ENCODE results near the gene KRT5.

The KRT5 gene

DNA sequence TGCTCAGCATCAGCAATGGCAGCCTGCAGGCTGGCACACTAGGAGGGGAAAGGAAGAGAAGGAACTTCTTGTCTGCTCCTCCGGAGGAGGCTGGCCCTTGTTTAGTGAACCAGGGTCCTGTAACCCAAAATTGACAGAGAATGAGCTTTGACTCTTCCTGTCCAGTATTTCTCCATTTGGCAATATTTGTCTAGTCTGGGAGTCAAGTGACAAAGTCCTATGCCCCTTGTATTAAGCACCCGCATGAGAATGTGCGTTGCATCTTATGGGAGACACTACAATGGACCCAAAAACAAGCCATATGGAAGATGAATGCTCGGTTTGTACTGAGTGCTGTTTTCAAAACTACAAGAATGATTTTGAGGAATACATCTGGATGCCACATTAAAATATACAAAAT is 50.3 kb downstream of the KRT5 start:
- Histone ChIP-seq H3K4me3 (ENCODE audit: low read depth, low read length) (no peak overlapping the region), H3K27ac (ENCODE audit: low read depth, low read length) (no peak overlapping the region), H3K36me3 (ENCODE audit: control insufficient read depth, insufficient read depth, low read length) (no peaks in the 10 kb centered on the region), H3K9me3 (ENCODE audit: control insufficient read depth, insufficient read depth, low read depth, low read length) (peaks cover 13% of the 10 kb centered on the region), H3K4me1 (ENCODE audit: control insufficient read depth, insufficient read depth, low read length) (no peaks in the 10 kb centered on the region), H3K27me3 (ENCODE audit: control insufficient read depth, insufficient read depth, low read length) (no peaks in the 10 kb centered on the region), H3K9ac (ENCODE audit: low read length) (no peak overlapping the region)

DNA sequence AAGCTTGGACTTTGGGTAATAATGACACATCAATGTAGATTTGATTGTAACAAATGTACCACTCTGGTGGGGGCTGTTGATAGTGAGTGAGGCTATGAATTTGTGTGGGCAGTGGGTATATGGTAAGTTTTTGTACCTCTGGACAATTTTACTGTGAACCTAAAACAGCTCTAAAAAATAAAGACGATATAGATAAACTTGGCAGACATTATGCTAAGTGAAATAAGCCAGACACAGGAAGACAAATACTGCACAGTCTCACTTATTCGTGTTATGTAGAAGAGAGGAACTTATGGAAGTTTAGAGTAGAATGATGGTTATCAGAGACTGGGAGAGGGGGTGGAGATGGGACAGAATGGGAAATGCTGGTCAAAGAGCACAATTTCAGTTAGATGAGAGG is 55.3 kb downstream of the KRT5 start:
- Histone ChIP-seq H3K27ac (ENCODE audit: low read depth, low read length) (no peak overlapping the region), H3K9me3 (ENCODE audit: control insufficient read depth, insufficient read depth, low read depth, low read length) (peaks cover 4% of the 10 kb centered on the region; the same call in 1 of the 2 replicates), H3K27me3 (ENCODE audit: control insufficient read depth, insufficient read depth, low read length) (no peaks in the 10 kb centered on the region), H3K9ac (ENCODE audit: low read length) (no peak overlapping the region), H3K4me1 (ENCODE audit: control insufficient read depth, insufficient read depth, low read length) (no peaks in the 10 kb centered on the region), H3K4me3 (ENCODE audit: low read depth, low read length) (no peak overlapping the region), H3K36me3 (ENCODE audit: control insufficient read depth, insufficient read depth, low read length) (no peaks in the 10 kb centered on the region)

Measured in HUES6 (cell line).